H1 (cell line): ENCODE data around the gene TSR1.

Source experiments
- EZH2 ChIP-seq: fragments of 200-600 bp; sonication (generic); IDR thresholded peaks from 2 replicates; pipeline ENCODE4 v1.7.1; 2012; ENCODE audit warnings: low read depth, mild to moderate bottlenecking, moderate library complexity, low read length, inconsistent platforms; ENCODE audit not compliant: severe bottlenecking
- POLR2A ChIP-seq, 2 experiments: IDR thresholded peaks; 1 replicate in 1 of 2; 2 replicates in 1 of 2; pipeline ENCODE4 v1.6.1; 2011; ENCODE audit warnings: low read depth in 2 of 2, low read length in 2 of 2, mild to moderate bottlenecking in 2 of 2; ENCODE audit errors: control extremely low read depth in 1 of 2

DNA sequence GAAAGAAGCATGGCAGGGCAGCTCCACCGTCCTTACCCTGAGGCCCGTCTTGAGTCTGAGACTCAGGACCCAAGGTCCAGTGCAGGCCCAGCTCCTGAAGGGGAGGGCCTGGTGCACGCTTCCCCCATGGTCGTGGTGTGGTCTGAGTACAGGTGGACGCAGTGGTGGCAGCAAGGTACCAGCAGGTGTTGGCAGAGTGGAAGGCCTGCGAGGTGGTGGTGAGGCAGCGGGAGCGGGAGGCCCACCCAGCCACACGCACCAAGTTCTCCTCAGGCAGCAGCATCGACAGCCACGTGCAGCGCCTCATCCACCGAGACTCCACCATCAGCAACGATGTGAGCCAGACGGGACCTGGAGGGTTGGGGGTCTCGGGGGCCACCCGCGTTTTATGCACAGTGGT lies 36.9 kb upstream of the TSR1 start:
- TF ChIP-seq POLR2A (IDR thresholded peaks at IDR 0.05; ENCODE audit: control extremely low read depth in 1 of 2, low read depth in 2 of 2, low read length in 2 of 2) = no peak
- no peak for TF ChIP-seq EZH2
